H1 (cell line): ENCODE measurements around the gene EIF4EBP3. TPM values are rescaled to one million over a fixed set of nuclear protein-coding genes. Genes with fewer than 3 reads are reported as not detected.

ENCODE experiments used
- CTCF ChIA-PET: fragments of 300-600 bp; sonication (Branson Sonifier 250); formaldehyde crosslinking; loops from one replicate; lab custom pipeline; 2021; ENCODE audit not compliant: partially characterized antibody; lab: Charles Lee
- POLR2A ChIA-PET: fragments of 300-600 bp; sonication (Branson Sonifier 250); formaldehyde crosslinking; loops from one replicate; lab custom pipeline; 2021; ENCODE audit warnings: inconsistent platforms; ENCODE audit not compliant: partially characterized antibody; lab: Charles Lee
- DNase-seq, 2 experiments: peaks; one replicate each; pipeline versions ENCODE4 v3.0.0 to v3.0.0-alpha.2; 2010 to 2022; ENCODE audit warnings: low spot score in 2 of 2, low read depth in 1 of 2, mixed read lengths in 1 of 2
- FAIRE-seq: peaks from 2 replicates; lab custom pipeline; 2011; peaks lifted over from hg19 to GRCh38; lab: Jason Lieb, UNC
- H2AFZ ChIP-seq: 2 replicates; pipeline ENCODE4 v1.8.1; 2012; ENCODE audit warnings: low read length, inconsistent platforms
- H2AK5ac ChIP-seq: 2 replicates; pipeline ENCODE4 v1.6.1; 2013; ENCODE audit warnings: low read depth, low read length
- H2BK120ac ChIP-seq: replicated peaks from 2 replicates; pipeline ENCODE3; 2013; ENCODE audit warnings: low read depth, low read length, inconsistent platforms
- H2BK12ac ChIP-seq: 2 replicates; pipeline ENCODE4 v1.6.1; 2013; ENCODE audit warnings: low read depth, low read length
- H2BK15ac ChIP-seq: 2 replicates; pipeline ENCODE4 v1.6.1; 2013; ENCODE audit warnings: low read length
- H2BK20ac ChIP-seq: 2 replicates; pipeline ENCODE4 v1.6.1; 2013; ENCODE audit warnings: low read length
- H2BK5ac ChIP-seq: 2 replicates; pipeline ENCODE4 v1.6.1; 2013; ENCODE audit warnings: low read depth, low read length
- H3K14ac ChIP-seq: 2 replicates; pipeline ENCODE4 v1.6.1; 2013; ENCODE audit warnings: inconsistent platforms; ENCODE audit not compliant: insufficient read length
- H3K18ac ChIP-seq: 2 replicates; pipeline ENCODE4 v1.6.1; 2013; ENCODE audit warnings: low read length; ENCODE audit errors: extremely low read depth
- H3K23ac ChIP-seq: 2 replicates; pipeline ENCODE4 v1.6.1; 2013; ENCODE audit warnings: inconsistent platforms; ENCODE audit not compliant: insufficient read length
- H3K23me2 ChIP-seq: 2 replicates; pipeline ENCODE4 v1.6.1; 2013; ENCODE audit warnings: low read depth, low read length
- H3K27ac ChIP-seq: 2 replicates; pipeline ENCODE4 v1.6.1; 2011; ENCODE audit warnings: low read depth, low read length, inconsistent platforms
- H3K27me3 ChIP-seq, 4 experiments: replicated peaks in 1 of 4; 1 replicate in 1 of 4; 2 replicates in 3 of 4; pipeline versions ENCODE4 v1.6.1 to v1.8.1; 2011 to 2013; ENCODE audit warnings: low read length in 3 of 4, mild to moderate bottlenecking in 3 of 4, inconsistent platforms in 2 of 4, mixed read lengths in 2 of 4, moderate library complexity in 1 of 4; ENCODE audit not compliant: control insufficient read depth in 3 of 4, insufficient read depth in 3 of 4; ENCODE audit errors: extremely low read depth in 1 of 4
- H3K36me3 ChIP-seq, 4 experiments: 2 replicates each; pipeline versions ENCODE4 v1.6.1 to v1.8.1; 2011 to 2013; ENCODE audit warnings: mild to moderate bottlenecking in 4 of 4, low read length in 3 of 4, moderate library complexity in 2 of 4, control low read depth in 1 of 4, inconsistent platforms in 1 of 4; ENCODE audit not compliant: insufficient read depth in 4 of 4, control insufficient read depth in 2 of 4
- H3K4ac ChIP-seq: replicated peaks from 2 replicates; pipeline ENCODE3; 2013; ENCODE audit warnings: low read length, low read depth, mixed read lengths, inconsistent platforms; ENCODE audit not compliant: insufficient read length
- H3K4me1 ChIP-seq, 4 experiments: replicated peaks in 1 of 4; 1 replicate in 1 of 4; 2 replicates in 3 of 4; pipeline versions ENCODE4 v1.6.1 to v1.8.1; 2011 to 2013; ENCODE audit warnings: low read length in 3 of 4, inconsistent platforms in 2 of 4, mixed read lengths in 1 of 4; ENCODE audit not compliant: insufficient read depth in 4 of 4, control insufficient read depth in 3 of 4
- H3K4me2 ChIP-seq, 2 experiments: 2 replicates each; pipeline versions ENCODE4 v1.6.1 to v1.8.1; 2011 to 2013; ENCODE audit warnings: low read depth in 2 of 2, low read length in 2 of 2, control low read depth in 1 of 2, inconsistent platforms in 1 of 2, mild to moderate bottlenecking in 1 of 2; ENCODE audit not compliant: insufficient read depth in 1 of 2
- H3K4me3 ChIP-seq, 4 experiments: fragments of 200-600, 300-600 bp in 1 of 4; sonication (generic), shearing (Covaris generic), sonication (Bioruptor Twin) in 1 of 4; 2 replicates each; pipeline versions ENCODE4 v1.5.1 to v1.8.1; 2011 to 2016; ENCODE audit warnings: low read length in 4 of 4, low read depth in 3 of 4, control low read depth in 2 of 4, inconsistent platforms in 2 of 4, mild to moderate bottlenecking in 2 of 4, mixed read lengths in 1 of 4, moderate library complexity in 1 of 4; ENCODE audit not compliant: insufficient read depth in 2 of 4; ENCODE audit errors: extremely low read depth in 1 of 4
- H3K56ac ChIP-seq: replicated peaks from 2 replicates; pipeline ENCODE3; 2013; ENCODE audit warnings: low read depth, mild to moderate bottlenecking, mixed read lengths, low read length, inconsistent platforms; ENCODE audit not compliant: insufficient read length
- H3K79me1 ChIP-seq: 2 replicates; pipeline ENCODE4 v1.6.1; 2013; ENCODE audit warnings: low read depth, low read length, control low read depth
- H3K79me2 ChIP-seq, 2 experiments: 2 replicates each; pipeline versions ENCODE4 v1.6.1 to v1.8.1; 2012 to 2013; ENCODE audit warnings: low read length in 2 of 2, mild to moderate bottlenecking in 2 of 2, inconsistent platforms in 1 of 2; ENCODE audit not compliant: insufficient read depth in 2 of 2, control insufficient read depth in 1 of 2
- H3K9ac ChIP-seq, 4 experiments: replicated peaks in 1 of 4; 1 replicate in 1 of 4; 2 replicates in 3 of 4; pipeline versions ENCODE4 v1.6.1 to v1.8.1; 2011 to 2013; ENCODE audit warnings: low read depth in 3 of 4, low read length in 3 of 4, control low read depth in 2 of 4, mild to moderate bottlenecking in 2 of 4, moderate library complexity in 2 of 4, inconsistent platforms in 1 of 4; ENCODE audit errors: extremely low read depth in 1 of 4
- H3K9me3 ChIP-seq, 2 experiments: 2 replicates each; pipeline versions ENCODE4 v1.6.1 to v1.8.1; 2012 to 2013; ENCODE audit warnings: mild to moderate bottlenecking in 2 of 2, moderate library complexity in 2 of 2, control low read depth in 1 of 2, inconsistent platforms in 1 of 2, low read depth in 1 of 2, low read length in 1 of 2, mixed read lengths in 1 of 2; ENCODE audit not compliant: insufficient read depth in 2 of 2
- H4K20me1 ChIP-seq, 2 experiments: replicated peaks in 1 of 2; 2 replicates each; pipeline versions ENCODE3 to v1.8.1; 2011 to 2013; ENCODE audit warnings: inconsistent platforms in 2 of 2, low read length in 2 of 2, mild to moderate bottlenecking in 1 of 2; ENCODE audit not compliant: insufficient read depth in 2 of 2, control insufficient read depth in 1 of 2
- H4K5ac ChIP-seq: 2 replicates; pipeline ENCODE4 v1.6.1; 2013; ENCODE audit warnings: low read length, low read depth, mixed read lengths, inconsistent platforms; ENCODE audit not compliant: insufficient read length
- H4K8ac ChIP-seq: 2 replicates; pipeline ENCODE4 v1.8.0; 2013; ENCODE audit warnings: mild to moderate bottlenecking, moderate library complexity, low read length, inconsistent platforms; ENCODE audit not compliant: insufficient read depth; ENCODE audit errors: extremely low read depth
- H4K91ac ChIP-seq: replicated peaks from 2 replicates; pipeline ENCODE3; 2013; ENCODE audit warnings: low read length, mixed read lengths, inconsistent platforms; ENCODE audit not compliant: insufficient read length
- CHD2 ChIP-seq: IDR thresholded peaks from 2 replicates; pipeline ENCODE4 v1.6.1; 2012; ENCODE audit warnings: low read length, improper control_type of control experiment
- GTF2F1 ChIP-seq: IDR thresholded peaks from 2 replicates; pipeline ENCODE4 v1.6.1; 2012; ENCODE audit warnings: low read depth, low read length, improper control_type of control experiment, borderline replicate concordance
- MAFK ChIP-seq: IDR thresholded peaks from 2 replicates; pipeline ENCODE4 v1.6.1; 2012; ENCODE audit warnings: low read depth, mild to moderate bottlenecking, improper control_type of control experiment, low read length
- RBBP5 ChIP-seq: IDR thresholded peaks from 2 replicates; pipeline ENCODE4 v1.7.1; 2012; ENCODE audit warnings: low read depth, mild to moderate bottlenecking, inconsistent platforms, low read length, moderate library complexity, borderline replicate concordance
- YY1 ChIP-seq: IDR thresholded peaks from 2 replicates; pipeline ENCODE4 v1.6.1; 2011; ENCODE audit warnings: low read depth, mild to moderate bottlenecking, low read length
- WGBS, 2 experiments: shearing (Covaris generic) in 1 of 2; methylation state at CpG; one replicate each; pipeline versions ENCODE4 v1.1.6 to v1.1.7; 2013 to 2015; ENCODE audit warnings: low lambda C conversion rate in 2 of 2, mixed read lengths in 2 of 2, inconsistent platforms in 1 of 2, low coverage in 1 of 2, missing lambda C conversion rate in 1 of 2; ENCODE audit not compliant: insufficient replicate concordance in 2 of 2, insufficient coverage in 1 of 2, insufficient read length in 1 of 2; ENCODE audit errors: extremely low coverage in 1 of 2, missing lambda C conversion rate in 1 of 2; 5-methylcytosine and 5-hydroxymethylcytosine counted together
- polyA plus RNA-seq, 7 experiments: library from polyadenylated mRNA; depleted of rRNA in 3 of 7; stranded (reverse) in 5 of 7; unstranded in 2 of 7; fragments of >200 nt in 5 of 7; fragments of 200-250 nt in 2 of 7; gene quantifications; 1 replicate in 5 of 7; 2 replicates in 1 of 7; 4 replicates in 1 of 7; pipeline versions ENCODE4 v1.2.1 to v1.2.3, GENCODE V29; 2011 to 2013; ENCODE audit warnings: missing spikeins in 2 of 7, mixed read lengths in 2 of 7
- total RNA-seq: library from RNA; stranded (reverse); fragmentation: NEBNext Ultra II Directional; extraction: Animal tissue kit (Norgen Biotek cat#: 25700); gene quantifications from 2 replicates; pipeline ENCODE4 v1.2.1, GENCODE V29; 2021

Gene EIF4EBP3
- total and polyA plus RNA-seq, 2 of the 8 experiments (the other 6 are each of a cell fraction or from before 2014, with no cell fraction given), result 11.1 to 11.7 TPM

GRCh38 chr5:140498591-140498990 is 48.9 kb upstream of the EIF4EBP3 start:
- no peak overlapping the region for H4K91ac ChIP-seq
- H3K56ac ChIP-seq, result no peak overlapping the region
- no peak overlapping the region for H2BK5ac ChIP-seq
- H3K23ac ChIP-seq, result no peak overlapping the region
- 84% methylated on average over 1 of the region's 1 CpG; no CpG with 5 or more reads in 1 of the 2 experiments for WGBS, 2 experiments
- H2AK5ac ChIP-seq, result no peak overlapping the region
- CTCF ChIA-PET, result no interaction called here
- H3K79me1 ChIP-seq, result no peaks in the 10 kb centered on the region
- no peaks in the 10 kb centered on the region for H4K20me1 ChIP-seq
- H3K9ac ChIP-seq, result no peak overlapping the region
- H3K27ac ChIP-seq, result no peak overlapping the region
- TF ChIP-seq CHD2, result no peak
- no peak for TF ChIP-seq MAFK
- TF ChIP-seq YY1, result no peak
- no peak for TF ChIP-seq RBBP5
- TF ChIP-seq GTF2F1, result no peak
- H2BK12ac ChIP-seq, result no peak overlapping the region
- H3K23me2 ChIP-seq, result no peaks in the 10 kb centered on the region
- H3K4me1 ChIP-seq, result no peaks in the 10 kb centered on the region
- no peak overlapping the region for H3K4ac ChIP-seq
- H4K8ac ChIP-seq, result no peak overlapping the region
- no peak overlapping the region for H3K4me2 ChIP-seq
- H3K36me3 ChIP-seq, result peaks cover 0 to 23% (median 9%) of the 10 kb centered on the region in 4 experiments; a peak in 5 of 8 replicates
- no peak overlapping the region for H3K4me3 ChIP-seq
- DNase-seq, result no peak
- H2BK120ac ChIP-seq, result no peak overlapping the region
- H2BK20ac ChIP-seq, result no peak overlapping the region
- no peak for FAIRE-seq
- H3K27me3 ChIP-seq, result no peaks in the 10 kb centered on the region
- no peak overlapping the region for H4K5ac ChIP-seq
- no peak overlapping the region for H3K18ac ChIP-seq
- no peak overlapping the region for H2AFZ ChIP-seq
- no peaks in the 10 kb centered on the region for H3K79me2 ChIP-seq
- H3K14ac ChIP-seq, result no peak overlapping the region
- POLR2A ChIA-PET, result no interaction called here
- H3K9me3 ChIP-seq, result no peaks in the 10 kb centered on the region
- H2BK15ac ChIP-seq, result no peak overlapping the region
